ENCODE results near the gene PTRH2.

GRCh38 chr17:59707971-59708430 is 771 bp upstream of the PTRH2 start:
- no peak for TF ChIP-seq CTCF (IDR thresholded peaks at IDR 0.05)
- TF ChIP-seq ZFX (IDR thresholded peaks at IDR 0.05; ENCODE audit: borderline replicate concordance) = no peak
